GM12874 (cell line): Measurements from ENCODE around the gene MAP1LC3C.

Experiments
- CTCF ChIP-seq: IDR thresholded peaks from 2 replicates; pipeline ENCODE4 v1.5.1; 2011; ENCODE audit warnings: low read depth, mild to moderate bottlenecking, control low read depth, low read length, moderate library complexity; ENCODE audit not compliant: insufficient read depth

MAP1LC3C gene

GRCh38 chr1:241964550-241965282 lies 34.2 kb downstream of the MAP1LC3C start:
- no peak for TF ChIP-seq CTCF

GRCh38 chr1:241963722-241964121 lies 35.2 kb downstream of the MAP1LC3C start:
- TF ChIP-seq CTCF, result no peak

- TF ChIP-seq CTCF, result no peak
Measured at GRCh38 chr1:241962153-241962552, 36.7 kb downstream of the MAP1LC3C start.

GRCh38 chr1:241957692-241958494 lies 41.0 kb downstream of the MAP1LC3C start, which contains the start of gene BECN2:
TSS of gene BECN2 (plus strand) at chr1:241957767. CDS start at chr1:241957767, 0 bp downstream.
- no peak for TF ChIP-seq CTCF

GRCh38 chr1:241950390-241950789 lies 48.5 kb downstream of the MAP1LC3C start:
- no peak for TF ChIP-seq CTCF

- no peak for TF ChIP-seq CTCF
Measured at GRCh38 chr1:241947354-241947753, 51.5 kb downstream of the MAP1LC3C start.
